IMR-90 (cell line): ENCODE results near the gene ARFGAP2. TPM values are rescaled to one million over a fixed set of nuclear protein-coding genes. Genes with fewer than 3 reads are reported as not detected.

Experiments used
- ATAC-seq: fragments of 200-7000 bp; cut with Tn5 transposase; 2 replicates; pipeline ENCODE4 v1.9.1; 2020; ENCODE audit warnings: low read depth, mild to moderate bottlenecking, moderate library complexity
- BruUV-seq: library from RNA; stranded (reverse); fragments of 400-500 nt; replicated peaks from 2 replicates; lab custom pipeline; 2021; lab: Mats Ljungman, UMichigan
- CTCF ChIA-PET: fragments of 300-600 bp; formaldehyde crosslinking; extraction: SDS; loops from one replicate; lab custom pipeline; 2021; ENCODE audit warnings: antibody characterized with exemption; lab: Yijun Ruan, JAX
- POLR2A ChIA-PET: fragments of 300-600 bp; sonication (Branson Sonifier 250); formaldehyde crosslinking; loops from one replicate; lab custom pipeline; 2022; ENCODE audit warnings: antibody characterized with exemption; ENCODE audit not compliant: unreplicated experiment; lab: Charles Lee
- DNase-seq: peaks from one replicate; pipeline ENCODE4 v3.0.0; 2013
- H2AFZ ChIP-seq: replicated peaks from 2 replicates; pipeline ENCODE3; 2013; ENCODE audit warnings: low read length, mild to moderate bottlenecking; ENCODE audit not compliant: poor library complexity
- H2AK5ac ChIP-seq: 2 replicates; pipeline ENCODE4 v1.6.1; 2013; ENCODE audit warnings: low read depth, low read length, inconsistent platforms
- H2AK9ac ChIP-seq: replicated peaks from 2 replicates; pipeline ENCODE3; 2013; ENCODE audit warnings: mild to moderate bottlenecking, low read depth, low read length, moderate library complexity; ENCODE audit not compliant: poor library complexity
- H2BK120ac ChIP-seq: 2 replicates; pipeline ENCODE4 v1.6.1; 2013; ENCODE audit warnings: low read depth, low read length, inconsistent platforms
- H2BK15ac ChIP-seq: 3 replicates; pipeline ENCODE4 v1.6.1; 2013; ENCODE audit warnings: low read depth, low read length, inconsistent platforms
- H2BK20ac ChIP-seq: 2 replicates; pipeline ENCODE4 v1.6.1; 2013; ENCODE audit warnings: low read depth, mild to moderate bottlenecking, inconsistent platforms, low read length, moderate library complexity
- H2BK5ac ChIP-seq: 2 replicates; pipeline ENCODE4 v1.6.1; 2013; ENCODE audit warnings: mild to moderate bottlenecking, low read depth, low read length, inconsistent platforms; ENCODE audit not compliant: poor library complexity, severe bottlenecking
- H3K14ac ChIP-seq: replicated peaks from 2 replicates; pipeline ENCODE4 v1.6.1; 2013; ENCODE audit warnings: low read depth, low read length, inconsistent platforms
- H3K18ac ChIP-seq: 2 replicates; pipeline ENCODE4 v1.6.1; 2013; ENCODE audit warnings: low read depth, low read length, control low read depth
- H3K23ac ChIP-seq: 2 replicates; pipeline ENCODE4 v1.6.1; 2013; ENCODE audit warnings: low read depth, low read length, inconsistent platforms
- H3K27ac ChIP-seq: 2 replicates; pipeline ENCODE4 v1.5.1; 2013; ENCODE audit warnings: mild to moderate bottlenecking, control low read depth, low read length; ENCODE audit not compliant: insufficient read depth
- H3K27me3 ChIP-seq: 2 replicates; pipeline ENCODE4 v1.6.1; 2013; ENCODE audit warnings: low read length; ENCODE audit not compliant: control insufficient read depth, insufficient read depth
- H3K36me3 ChIP-seq: 2 replicates; pipeline ENCODE4 v1.6.1; 2013; ENCODE audit warnings: low read length, mixed read lengths; ENCODE audit not compliant: control insufficient read depth, insufficient read depth
- H3K4ac ChIP-seq: 2 replicates; pipeline ENCODE4 v1.6.1; 2013; ENCODE audit warnings: low read depth, low read length, inconsistent platforms
- H3K4me1 ChIP-seq: 2 replicates; pipeline ENCODE4 v1.6.1; 2013; ENCODE audit warnings: low read length, mixed read lengths; ENCODE audit not compliant: control insufficient read depth, insufficient read depth
- H3K4me2 ChIP-seq: 2 replicates; pipeline ENCODE4 v1.6.1; 2013; ENCODE audit warnings: low read depth, mild to moderate bottlenecking, control low read depth, low read length, moderate library complexity
- H3K4me3 ChIP-seq: 2 replicates; pipeline ENCODE4 v1.5.1; 2013; ENCODE audit warnings: low read depth, mild to moderate bottlenecking, control low read depth, low read length, moderate library complexity; ENCODE audit not compliant: insufficient read depth
- H3K56ac ChIP-seq: 2 replicates; pipeline ENCODE4 v1.6.1; 2013; ENCODE audit warnings: low read length, inconsistent platforms; ENCODE audit not compliant: insufficient read depth; ENCODE audit errors: extremely low read depth
- H3K79me1 ChIP-seq, 2 experiments: 2 replicates each; pipeline ENCODE4 v1.6.1; 2013; ENCODE audit warnings: low read length in 2 of 2, inconsistent platforms in 1 of 2, low read depth in 1 of 2
- H3K9ac ChIP-seq: 2 replicates; pipeline ENCODE4 v1.6.1; 2013; ENCODE audit warnings: low read depth, low read length, control low read depth
- H3K9me1 ChIP-seq: 2 replicates; pipeline ENCODE4 v1.6.1; 2013; ENCODE audit warnings: low read length, inconsistent platforms; ENCODE audit not compliant: insufficient read depth
- H3K9me3 ChIP-seq: 2 replicates; pipeline ENCODE4 v1.6.1; 2013; ENCODE audit warnings: low read length; ENCODE audit not compliant: control insufficient read depth, insufficient read depth
- H4K20me1 ChIP-seq: 2 replicates; pipeline ENCODE4 v1.6.1; 2013; ENCODE audit warnings: low read length, inconsistent platforms; ENCODE audit not compliant: insufficient read depth
- H4K5ac ChIP-seq: 2 replicates; pipeline ENCODE4 v1.6.1; 2013; ENCODE audit warnings: mild to moderate bottlenecking, low read depth, low read length, control low read depth
- H4K8ac ChIP-seq, 2 experiments: 2 replicates each; pipeline ENCODE4 v1.6.1; 2013; ENCODE audit warnings: low read depth in 2 of 2, low read length in 2 of 2, control low read depth in 1 of 2, inconsistent platforms in 1 of 2
- H4K91ac ChIP-seq: 2 replicates; pipeline ENCODE4 v1.6.1; 2013; ENCODE audit warnings: low read depth, low read length, inconsistent platforms; ENCODE audit not compliant: insufficient read depth
- BHLHE40 ChIP-seq: fragments of 150-350 bp; IDR thresholded peaks from 2 replicates; pipeline ENCODE4 v1.6.1; 2016; ENCODE audit warnings: mild to moderate bottlenecking, low read depth, low read length
- CHD1 ChIP-seq: IDR thresholded peaks from 2 replicates; pipeline ENCODE4 v1.6.1; 2012; ENCODE audit warnings: low read depth, low read length, improper control_type of control experiment
- CTCF ChIP-seq: conservative IDR thresholded peaks from 2 replicates; pipeline ENCODE4 v1.5.1; 2012; ENCODE audit warnings: mild to moderate bottlenecking, low read depth, low read length, improper control_type of control experiment
- ELK1 ChIP-seq: fragments of 150-350 bp; IDR thresholded peaks from 2 replicates; pipeline ENCODE4 v1.6.1; 2016; ENCODE audit warnings: low read depth, mild to moderate bottlenecking, low read length, moderate library complexity, borderline replicate concordance
- FOS ChIP-seq: fragments of 150-350 bp; IDR thresholded peaks from 2 replicates; pipeline ENCODE4 v1.6.1; 2016; ENCODE audit warnings: low read depth, low read length
- MAFK ChIP-seq: IDR thresholded peaks from 2 replicates; pipeline ENCODE4 v1.6.1; 2012; ENCODE audit warnings: low read depth, low read length, improper control_type of control experiment
- MAZ ChIP-seq: IDR thresholded peaks from 2 replicates; pipeline ENCODE4 v1.6.1; 2012; ENCODE audit warnings: low read depth, mild to moderate bottlenecking, low read length, improper control_type of control experiment, moderate library complexity, borderline replicate concordance
- MXI1 ChIP-seq: IDR thresholded peaks from 2 replicates; pipeline ENCODE4 v1.6.1; 2012; ENCODE audit warnings: low read depth, mild to moderate bottlenecking, low read length, moderate library complexity, borderline replicate concordance
- NFE2L2 ChIP-seq: fragments of 150-350 bp; IDR thresholded peaks from 2 replicates; pipeline ENCODE4 v1.6.1; 2016; ENCODE audit warnings: low read depth, mild to moderate bottlenecking, low read length
- RAD21 ChIP-seq: IDR thresholded peaks from 2 replicates; pipeline ENCODE4 v1.6.1; 2012; ENCODE audit warnings: low read length, improper control_type of control experiment
- RCOR1 ChIP-seq: IDR thresholded peaks from 2 replicates; pipeline ENCODE4 v1.6.1; 2012; ENCODE audit warnings: mild to moderate bottlenecking, low read length, improper control_type of control experiment; ENCODE audit not compliant: insufficient replicate concordance
- RFX5 ChIP-seq: IDR thresholded peaks from 2 replicates; pipeline ENCODE4 v1.8.0; 2012; ENCODE audit warnings: low read depth, mild to moderate bottlenecking, low read length, moderate library complexity
- SMC3 ChIP-seq: fragments of 150-350 bp; IDR thresholded peaks from 2 replicates; pipeline ENCODE4 v1.6.1; 2016; ENCODE audit warnings: low read depth, mild to moderate bottlenecking, antibody characterized with exemption, low read length, moderate library complexity
- USF2 ChIP-seq: fragments of 150-350 bp; IDR thresholded peaks from 2 replicates; pipeline ENCODE4 v1.6.1; 2017; ENCODE audit warnings: mild to moderate bottlenecking, antibody characterized with exemption, low read length, low read depth
- WGBS, 2 experiments: methylation state at CpG; one replicate each; pipeline versions ENCODE4 v1.1.5 to v1.1.7; 2013; ENCODE audit warnings: missing lambda C conversion rate in 2 of 2; ENCODE audit not compliant: insufficient read length in 1 of 2; ENCODE audit errors: extremely low coverage in 2 of 2; 5-methylcytosine and 5-hydroxymethylcytosine counted together
- dilution Hi-C: fragments of 300-500 bp; cut with HindIII; formaldehyde crosslinking; loops from one replicate; pipeline ENCODE4 v1.14.3; 2018; ENCODE audit warnings: low sequenced_read_pairs; ENCODE audit not compliant: unreplicated experiment
- in situ Hi-C: fragments of 300-500 bp; cut with MboI; formaldehyde crosslinking; loops from 3 replicates; pipeline ENCODE4 v1.14.3; 2019; ENCODE audit warnings: low sequenced_read_pairs, inconsistent platforms, mixed read lengths
- intact Hi-C: fragments of 100-400 bp; cut with micrococcal nuclease; formaldehyde crosslinking; loops from 2 replicates; pipeline ENCODE4 v1.10.0; 2022
- polyA plus RNA-seq, 3 experiments: library from polyadenylated mRNA; depleted of rRNA; stranded (reverse); fragments of >200 nt; gene quantifications; 2 replicates each; pipeline ENCODE4 v1.2.3, GENCODE V29; 2012; ENCODE audit warnings: low replicate concordance in 1 of 3
- total RNA-seq: library from RNA; depleted of rRNA; stranded (reverse); fragments of >200 nt; gene quantifications from 2 replicates; pipeline ENCODE4 v1.2.3, GENCODE V29; 2012

Gene ARFGAP2
- total and polyA plus RNA-seq, 2 of the 4 experiments (the other 2 are of a cell fraction) = 54.7 to 87.8 TPM

GRCh38 chr11:47156951-47157350, 19.7 kb downstream of the ARFGAP2 start:
- Histone ChIP-seq H4K91ac (no peak overlapping the region), H2AFZ (no peak overlapping the region), H2BK15ac (no peak overlapping the region), H3K56ac (no peak overlapping the region), H3K4ac (no peak overlapping the region), H4K20me1 (peaks cover 19% of the 10 kb centered on the region), H3K4me2 (no peak overlapping the region), H4K5ac (no peak overlapping the region), H2AK9ac (peak overlapping the region; percentile 45), H2BK20ac (no peak overlapping the region), H3K4me1 (peaks cover 10% of the 10 kb centered on the region), H2AK5ac (no peak overlapping the region; the same call in 1 of the 2 replicates), H3K27me3 (no peaks in the 10 kb centered on the region), H3K18ac (no peak overlapping the region), H3K23ac (no peak overlapping the region), H3K9me1 (peaks cover 12% of the 10 kb centered on the region; the same call in 1 of the 2 replicates), H3K79me1 (peaks cover 0 to 20% of the 10 kb centered on the region in 2 experiments; a peak in 1 of 4 replicates), H3K9ac (no peak overlapping the region), H3K36me3 (no peaks in the 10 kb centered on the region), H3K4me3 (no peak overlapping the region), H2BK120ac (no peak overlapping the region), H2BK5ac (no peak overlapping the region), H3K14ac (no peak overlapping the region), H3K27ac (no peak overlapping the region), H3K9me3 (no peaks in the 10 kb centered on the region), H4K8ac (no peak overlapping the region)
- BruUV-seq = no TSS peak
- no peak for DNase-seq
- TF ChIP-seq USF2 (no peak), MXI1 (no peak), ELK1 (no peak), RFX5 (no peak), FOS (no peak), MAFK (no peak), RAD21 (no peak), CHD1 (no peak), MAZ (no peak), SMC3 (no peak), NFE2L2 (no peak), BHLHE40 (no peak), RCOR1 (no peak), CTCF (no peak)
- in situ Hi-C loops = loop anchor here (10.0 kb wide), 1 partner anchor 242 kb away; the partner anchor contains the start of gene LRP4
- intact Hi-C loops = no loop called here
- CTCF ChIA-PET = no interaction called here
- ATAC-seq = no peak
- POLR2A ChIA-PET = no interaction called here
- 92% methylated on average over 13 of the region's 20 CpGs; no CpG with 5 or more reads in 1 of the 2 experiments for WGBS, 2 experiments
- dilution Hi-C loops = no loop called here
